ENCODE measurements around the gene PDE1A.

Gene PDE1A

GRCh38 chr2:182179176-182179575 lies 247.7 kb downstream of the PDE1A start:
- Histone ChIP-seq H3K9me3 (ENCODE audit: control insufficient read depth, insufficient read depth, low read depth, low read length) (no peaks in the 10 kb centered on the region), H3K9ac (ENCODE audit: low read length) (no peak overlapping the region), H3K4me1 (ENCODE audit: control insufficient read depth, insufficient read depth, low read length) (no peaks in the 10 kb centered on the region), H3K4me3 (ENCODE audit: low read depth, low read length) (no peak overlapping the region), H3K27ac (ENCODE audit: low read depth, low read length) (no peak overlapping the region), H3K27me3 (ENCODE audit: control insufficient read depth, insufficient read depth, low read length) (no peaks in the 10 kb centered on the region), H3K36me3 (ENCODE audit: control insufficient read depth, insufficient read depth, low read length) (no peaks in the 10 kb centered on the region)

- Histone ChIP-seq H3K36me3 (ENCODE audit: control insufficient read depth, insufficient read depth, low read length) (no peaks in the 10 kb centered on the region), H3K27me3 (ENCODE audit: control insufficient read depth, insufficient read depth, low read length) (no peaks in the 10 kb centered on the region)
Observed at GRCh38 chr2:182173944-182174622, 252.8 kb downstream of the PDE1A start.

DNA sequence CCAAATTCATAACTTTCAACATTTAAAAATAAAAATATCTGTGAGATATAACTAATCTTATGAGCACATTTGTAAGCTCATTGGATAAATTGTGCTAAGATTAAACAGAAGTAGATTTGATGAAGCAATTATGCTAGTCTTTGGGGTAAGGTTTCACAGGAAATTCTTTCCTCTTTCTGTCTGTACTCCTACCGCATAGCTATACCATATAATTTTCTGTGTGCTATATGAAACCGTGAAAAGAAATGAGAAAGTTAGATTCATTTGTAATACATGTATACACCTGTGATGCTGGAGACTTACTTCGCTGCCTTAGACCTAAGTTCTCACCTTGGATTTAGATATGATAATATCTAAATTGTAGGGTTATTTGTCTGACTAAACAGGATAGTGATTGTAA lies 256.5 kb downstream of the PDE1A start:
- no peaks in the 10 kb centered on the region for H3K9me3 ChIP-seq (ENCODE audit: control insufficient read depth, insufficient read depth, low read depth, low read length)
- H3K4me1 ChIP-seq (ENCODE audit: control insufficient read depth, insufficient read depth, low read length) = no peaks in the 10 kb centered on the region
- no peaks in the 10 kb centered on the region for H3K27me3 ChIP-seq (ENCODE audit: control insufficient read depth, insufficient read depth, low read length)
- no peak overlapping the region for H3K9ac ChIP-seq (ENCODE audit: low read length)
- H3K36me3 ChIP-seq (ENCODE audit: control insufficient read depth, insufficient read depth, low read length) = no peaks in the 10 kb centered on the region
- H3K27ac ChIP-seq (ENCODE audit: low read depth, low read length) = no peak overlapping the region
- H3K4me3 ChIP-seq (ENCODE audit: low read depth, low read length) = no peak overlapping the region

More at GRCh38 chr2:182173944-182174622, 252.8 kb downstream of the PDE1A start:
- Histone ChIP-seq H3K4me1 (ENCODE audit: control insufficient read depth, insufficient read depth, low read length) (no peaks in the 10 kb centered on the region), H3K9ac (ENCODE audit: low read length) (no peak overlapping the region), H3K4me3 (ENCODE audit: low read depth, low read length) (no peak overlapping the region), H3K9me3 (ENCODE audit: control insufficient read depth, insufficient read depth, low read depth, low read length) (no peaks in the 10 kb centered on the region), H3K27ac (ENCODE audit: low read depth, low read length) (no peak overlapping the region)

DNA sequence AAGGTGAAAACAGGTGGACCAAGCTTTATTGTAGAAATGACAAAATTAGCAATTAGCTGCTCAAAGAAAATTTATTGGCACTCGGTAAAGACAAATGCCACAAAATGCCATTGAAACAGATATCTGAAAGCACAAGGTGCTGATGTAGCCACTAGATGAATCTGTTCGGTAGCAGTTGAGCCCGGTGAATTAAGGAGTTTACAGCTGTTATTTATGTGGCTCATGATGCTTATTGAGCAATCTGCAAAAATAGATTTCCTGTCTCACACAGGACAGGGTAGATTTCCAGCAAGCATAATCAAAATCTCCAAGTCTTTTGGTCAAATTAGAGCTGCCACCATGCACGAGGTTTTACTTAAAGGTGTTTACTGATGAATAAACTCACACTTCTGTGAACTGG lies 259.0 kb downstream of the PDE1A start:
- Histone ChIP-seq H3K4me3 (ENCODE audit: low read depth, low read length) (no peak overlapping the region), H3K4me1 (ENCODE audit: control insufficient read depth, insufficient read depth, low read length) (no peaks in the 10 kb centered on the region), H3K27ac (ENCODE audit: low read depth, low read length) (no peak overlapping the region), H3K36me3 (ENCODE audit: control insufficient read depth, insufficient read depth, low read length) (no peaks in the 10 kb centered on the region), H3K9ac (ENCODE audit: low read length) (no peak overlapping the region), H3K9me3 (ENCODE audit: control insufficient read depth, insufficient read depth, low read depth, low read length) (no peaks in the 10 kb centered on the region), H3K27me3 (ENCODE audit: control insufficient read depth, insufficient read depth, low read length) (no peaks in the 10 kb centered on the region)

- H3K9me3 ChIP-seq (ENCODE audit: control insufficient read depth, insufficient read depth, low read depth, low read length) = no peaks in the 10 kb centered on the region
- H3K27me3 ChIP-seq (ENCODE audit: control insufficient read depth, insufficient read depth, low read length) = no peaks in the 10 kb centered on the region
- no peaks in the 10 kb centered on the region for H3K36me3 ChIP-seq (ENCODE audit: control insufficient read depth, insufficient read depth, low read length)
- H3K4me1 ChIP-seq (ENCODE audit: control insufficient read depth, insufficient read depth, low read length) = no peaks in the 10 kb centered on the region
- no peak overlapping the region for H3K4me3 ChIP-seq (ENCODE audit: low read depth, low read length)
- no peak overlapping the region for H3K27ac ChIP-seq (ENCODE audit: low read depth, low read length)
- H3K9ac ChIP-seq (ENCODE audit: low read length) = no peak overlapping the region
Observed at GRCh38 chr2:182166841-182167240, 260.0 kb downstream of the PDE1A start.

- H3K4me1 ChIP-seq (ENCODE audit: control insufficient read depth, insufficient read depth, low read length) = no peaks in the 10 kb centered on the region
Observed at GRCh38 chr2:182166406-182166805, 260.4 kb downstream of the PDE1A start.

DNA sequence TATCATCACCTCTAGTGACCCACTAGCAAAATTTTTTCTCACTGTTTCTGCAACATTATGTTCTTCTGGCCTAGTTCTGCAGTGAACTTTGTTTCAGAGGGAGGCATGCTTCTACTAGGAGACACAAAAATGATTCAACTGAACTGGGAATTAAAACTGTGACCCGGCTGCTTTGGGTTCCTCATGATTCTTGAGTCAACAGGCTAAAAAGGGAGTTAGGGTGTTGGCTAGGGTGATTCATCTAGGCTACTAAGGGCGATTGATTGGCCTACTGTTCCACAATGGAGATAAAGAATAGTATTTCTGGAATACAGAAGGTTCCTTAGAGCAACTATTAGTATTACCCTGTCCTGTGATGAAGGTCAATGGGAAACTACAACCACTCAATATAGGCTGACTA lies 261.6 kb downstream of the PDE1A start:
- H3K27me3 ChIP-seq (ENCODE audit: control insufficient read depth, insufficient read depth, low read length) = no peaks in the 10 kb centered on the region
- H3K4me3 ChIP-seq (ENCODE audit: low read depth, low read length) = no peak overlapping the region
- H3K36me3 ChIP-seq (ENCODE audit: control insufficient read depth, insufficient read depth, low read length) = no peaks in the 10 kb centered on the region
- no peak overlapping the region for H3K9ac ChIP-seq (ENCODE audit: low read length)
- no peaks in the 10 kb centered on the region for H3K9me3 ChIP-seq (ENCODE audit: control insufficient read depth, insufficient read depth, low read depth, low read length)
- no peaks in the 10 kb centered on the region for H3K4me1 ChIP-seq (ENCODE audit: control insufficient read depth, insufficient read depth, low read length)
- no peak overlapping the region for H3K27ac ChIP-seq (ENCODE audit: low read depth, low read length)

More at GRCh38 chr2:182166406-182166805, 260.4 kb downstream of the PDE1A start:
- Histone ChIP-seq H3K4me3 (ENCODE audit: low read depth, low read length) (no peak overlapping the region), H3K27ac (ENCODE audit: low read depth, low read length) (no peak overlapping the region), H3K36me3 (ENCODE audit: control insufficient read depth, insufficient read depth, low read length) (no peaks in the 10 kb centered on the region), H3K27me3 (ENCODE audit: control insufficient read depth, insufficient read depth, low read length) (no peaks in the 10 kb centered on the region), H3K9me3 (ENCODE audit: control insufficient read depth, insufficient read depth, low read depth, low read length) (no peaks in the 10 kb centered on the region), H3K9ac (ENCODE audit: low read length) (no peak overlapping the region)

DNA sequence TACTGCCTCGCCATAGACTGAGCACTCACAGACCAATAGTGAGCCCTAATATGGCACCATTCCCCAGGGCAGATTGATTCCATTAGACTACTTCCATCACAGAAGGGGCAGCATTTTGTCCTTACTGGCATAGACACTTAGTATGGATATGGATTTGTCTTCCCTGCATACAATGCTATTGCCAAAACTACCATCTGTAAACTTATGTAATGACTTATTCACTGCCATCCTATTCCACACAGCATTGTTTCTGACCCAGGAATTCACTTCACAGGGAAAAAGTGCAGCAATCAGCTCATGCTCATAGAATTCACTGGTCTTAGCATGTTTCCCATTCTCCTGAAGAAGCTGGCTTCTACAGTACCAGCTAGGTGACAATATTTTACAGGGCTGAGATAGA lies 262.1 kb downstream of the PDE1A start:
- Histone ChIP-seq H3K9ac (ENCODE audit: low read length) (no peak overlapping the region), H3K4me3 (ENCODE audit: low read depth, low read length) (no peak overlapping the region), H3K27me3 (ENCODE audit: control insufficient read depth, insufficient read depth, low read length) (no peaks in the 10 kb centered on the region), H3K27ac (ENCODE audit: low read depth, low read length) (no peak overlapping the region), H3K36me3 (ENCODE audit: control insufficient read depth, insufficient read depth, low read length) (no peaks in the 10 kb centered on the region), H3K9me3 (ENCODE audit: control insufficient read depth, insufficient read depth, low read depth, low read length) (no peaks in the 10 kb centered on the region), H3K4me1 (ENCODE audit: control insufficient read depth, insufficient read depth, low read length) (no peaks in the 10 kb centered on the region)

DNA sequence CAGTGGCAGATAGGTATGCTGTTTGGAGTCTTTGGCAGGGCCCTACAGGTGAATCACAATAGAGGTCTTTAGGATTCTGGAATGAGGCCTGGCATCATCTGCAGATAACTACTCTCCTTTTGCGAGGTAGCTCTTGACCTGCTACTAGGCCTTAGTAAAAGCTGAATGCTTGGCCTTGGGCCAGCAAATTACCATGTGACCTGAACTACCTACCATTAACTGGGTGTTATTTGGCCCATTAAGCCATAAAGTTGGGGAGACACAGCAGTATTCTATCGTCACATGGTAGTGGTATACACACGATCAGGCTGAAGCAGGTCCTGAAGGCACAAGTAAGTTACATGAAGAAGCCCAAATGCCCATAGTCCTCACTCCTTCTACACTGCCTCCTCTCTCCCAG lies 263.0 kb downstream of the PDE1A start:
- no peaks in the 10 kb centered on the region for H3K9me3 ChIP-seq (ENCODE audit: control insufficient read depth, insufficient read depth, low read depth, low read length)
- no peak overlapping the region for H3K9ac ChIP-seq (ENCODE audit: low read length)
- H3K36me3 ChIP-seq (ENCODE audit: control insufficient read depth, insufficient read depth, low read length) = no peaks in the 10 kb centered on the region
- H3K4me3 ChIP-seq (ENCODE audit: low read depth, low read length) = no peak overlapping the region
- H3K4me1 ChIP-seq (ENCODE audit: control insufficient read depth, insufficient read depth, low read length) = no peaks in the 10 kb centered on the region
- H3K27ac ChIP-seq (ENCODE audit: low read depth, low read length) = no peak overlapping the region
- no peaks in the 10 kb centered on the region for H3K27me3 ChIP-seq (ENCODE audit: control insufficient read depth, insufficient read depth, low read length)

GRCh38 chr2:182148344-182148743 lies 278.5 kb downstream of the PDE1A start:
- Histone ChIP-seq H3K27me3 (ENCODE audit: control insufficient read depth, insufficient read depth, low read length) (no peaks in the 10 kb centered on the region), H3K9ac (ENCODE audit: low read length) (no peak overlapping the region), H3K4me1 (ENCODE audit: control insufficient read depth, insufficient read depth, low read length) (peaks cover 4% of the 10 kb centered on the region; the same call in 1 of the 2 replicates), H3K36me3 (ENCODE audit: control insufficient read depth, insufficient read depth, low read length) (no peaks in the 10 kb centered on the region), H3K27ac (ENCODE audit: low read depth, low read length) (no peak overlapping the region), H3K9me3 (ENCODE audit: control insufficient read depth, insufficient read depth, low read depth, low read length) (no peaks in the 10 kb centered on the region), H3K4me3 (ENCODE audit: low read depth, low read length) (no peak overlapping the region)

GRCh38 chr2:182144776-182145165 lies 282.1 kb downstream of the PDE1A start:
- no peak overlapping the region for H3K9ac ChIP-seq (ENCODE audit: low read length)
- peaks cover 4% of the 10 kb centered on the region; the same call in 1 of the 2 replicates for H3K4me1 ChIP-seq (ENCODE audit: control insufficient read depth, insufficient read depth, low read length)
- 0 out of 2 replicates have a peak overlapping the region, but pooled peaks have one; percentile 26 for H3K27ac ChIP-seq (ENCODE audit: low read depth, low read length)
- no peak overlapping the region for H3K4me3 ChIP-seq (ENCODE audit: low read depth, low read length)
- no peaks in the 10 kb centered on the region for H3K9me3 ChIP-seq (ENCODE audit: control insufficient read depth, insufficient read depth, low read depth, low read length)
- H3K36me3 ChIP-seq (ENCODE audit: control insufficient read depth, insufficient read depth, low read length) = no peaks in the 10 kb centered on the region
- no peaks in the 10 kb centered on the region for H3K27me3 ChIP-seq (ENCODE audit: control insufficient read depth, insufficient read depth, low read length)

Data from HUES6 (cell line).